CD4-positive, alpha-beta memory T cell (primary cell): Measurements from ENCODE around the gene ISM1. TPM values are rescaled to one million over a fixed set of nuclear protein-coding genes. Genes with fewer than 3 reads are reported as not detected.

ENCODE experiments used
- CTCF ChIA-PET: fragments of 350-600 bp; sonication (Branson Sonifier 250); formaldehyde crosslinking; loops from one replicate; lab custom pipeline; 2021; ENCODE audit warnings: inconsistent platforms; ENCODE audit not compliant: partially characterized antibody; lab: Charles Lee
- POLR2A ChIA-PET: fragments of 350-600 bp; sonication (Branson Sonifier 250); formaldehyde crosslinking; loops from one replicate; lab custom pipeline; 2021; ENCODE audit not compliant: partially characterized antibody; lab: Charles Lee
- DNase-seq, 5 donors: peaks; one replicate each; pipeline versions ENCODE4 v3.0.0 to v3.0.0-alpha.2; 2020 to 2022; ENCODE audit warnings: mixed read lengths in 1 of 5
- H3K27ac ChIP-seq: one replicate; pipeline ENCODE4 v1.7.0; 2013; ENCODE audit warnings: low read depth, low read length
- H3K27me3 ChIP-seq: 2 replicates; pipeline ENCODE4 v1.7.0; 2013; ENCODE audit warnings: mild to moderate bottlenecking, low read length, moderate library complexity; ENCODE audit not compliant: insufficient read depth
- H3K36me3 ChIP-seq: 2 replicates; pipeline ENCODE4 v1.7.0; 2013; ENCODE audit warnings: mild to moderate bottlenecking, low read length, moderate library complexity; ENCODE audit not compliant: insufficient read depth
- H3K4me1 ChIP-seq: 2 replicates; pipeline ENCODE4 v1.7.0; 2013; ENCODE audit warnings: mild to moderate bottlenecking, low read length, moderate library complexity; ENCODE audit not compliant: insufficient read depth
- H3K4me3 ChIP-seq, 2 donors: one replicate each; pipeline ENCODE4 v1.7.0; 2013; ENCODE audit warnings: low read length in 2 of 2, mild to moderate bottlenecking in 1 of 2
- H3K9me3 ChIP-seq, 2 donors: one replicate each; pipeline ENCODE4 v1.7.0; 2013; ENCODE audit warnings: low read length in 2 of 2, control low read depth in 1 of 2; ENCODE audit not compliant: control insufficient read depth in 1 of 2
- H3K27ac Mint-ChIP-seq, 7 donors: one replicate each; pipeline ENCODE4 v1.8.0; 2020 to 2021; ENCODE audit warnings: mixed read lengths in 7 of 7, mild to moderate bottlenecking in 6 of 7, inconsistent platforms in 3 of 7, moderate library complexity in 3 of 7
- H3K27me3 Mint-ChIP-seq, 2 donors: one replicate each; pipeline ENCODE4 v1.8.0; 2020 to 2021; ENCODE audit warnings: mixed read lengths in 2 of 2
- H3K36me3 Mint-ChIP-seq, 2 donors: one replicate each; pipeline ENCODE4 v1.8.0; 2020 to 2021; ENCODE audit warnings: mixed read lengths in 2 of 2, inconsistent platforms in 1 of 2, mild to moderate bottlenecking in 1 of 2
- H3K4me1 Mint-ChIP-seq, 4 donors: one replicate each; pipeline ENCODE4 v1.8.0; 2020 to 2021; ENCODE audit warnings: mixed read lengths in 4 of 4, mild to moderate bottlenecking in 1 of 4
- H3K4me3 Mint-ChIP-seq, 8 donors: one replicate each; pipeline ENCODE4 v1.8.0; 2020 to 2021; ENCODE audit warnings: mixed read lengths in 8 of 8, mild to moderate bottlenecking in 7 of 8, moderate library complexity in 6 of 8, inconsistent platforms in 3 of 8
- H3K9me3 Mint-ChIP-seq, 8 donors: one replicate each; pipeline ENCODE4 v1.8.0; 2020 to 2021; ENCODE audit warnings: mixed read lengths in 8 of 8, mild to moderate bottlenecking in 5 of 8, inconsistent platforms in 3 of 8, moderate library complexity in 1 of 8
- intact Hi-C: fragments of 100-400 bp; cut with micrococcal nuclease; formaldehyde crosslinking; loops from one replicate; pipeline ENCODE4 v1.15.1; 2023
- polyA plus RNA-seq, 2 donors: library from polyadenylated mRNA; unstranded; fragments of 300-500 nt; fragmentation: Illumina TruSeq; gene quantifications; one replicate each; pipeline ENCODE4 v1.2.3, GENCODE V29; 2021
- total RNA-seq, 2 experiments: library from RNA; stranded (reverse); gene quantifications; one replicate each; pipeline ENCODE4 v1.2.3, GENCODE V29; 2021

Gene ISM1
- total and polyA plus RNA-seq, 4 experiments from 2014 or later: 2.5 to 7.7 (median 4.0) TPM

DNA sequence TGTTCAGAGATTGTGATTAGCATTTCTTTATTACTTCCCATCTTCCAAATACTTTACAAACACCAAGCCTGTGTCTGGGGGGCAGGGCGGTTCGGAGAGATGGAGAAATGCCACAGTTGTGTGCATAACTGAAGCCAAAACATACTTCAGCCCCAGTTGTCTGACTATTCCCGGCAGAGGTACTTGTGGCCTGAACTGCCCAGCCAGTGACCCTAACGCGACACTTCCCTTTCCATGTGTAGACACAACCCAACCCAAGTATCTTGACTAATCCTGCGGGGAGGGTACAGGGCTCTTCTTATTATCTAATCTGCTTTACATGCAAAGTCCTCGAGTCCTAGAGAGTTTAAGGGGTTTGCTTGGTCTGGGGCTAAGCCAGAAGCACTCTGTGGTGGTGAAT, 46.2 kb downstream of the ISM1 start:
- Histone ChIP-seq H3K9me3 (no peaks in the 10 kb centered on the region), H3K27ac (no peak overlapping the region), H3K27me3 (no peaks in the 10 kb centered on the region), H3K4me1 (no peaks in the 10 kb centered on the region), H3K4me3 (no peak overlapping the region), H3K36me3 (no peaks in the 10 kb centered on the region)
- intact Hi-C loops: loop anchor here (10.0 kb wide), 1 partner anchor 278 kb away; no protein-coding TSS in a partner anchor
- Mint-ChIP-seq H3K4me1 (peaks cover 2 to 5% (median 5%) of the 10 kb centered on the region in 4 donors), H3K36me3 (peaks cover 18% of the 10 kb centered on the region in 2 donors), H3K27me3 (peaks cover 0 to 2% of the 10 kb centered on the region in 2 donors), H3K9me3 (peaks cover 0 to 3% (median 0%) of the 10 kb centered on the region in 8 donors), H3K4me3 (no peak overlapping the region), H3K27ac (no peak overlapping the region)
- DNase-seq: no peak
- POLR2A ChIA-PET: no interaction called here
- CTCF ChIA-PET: interaction anchor here (1.6 kb wide), 1 partner anchor 46 kb away, joined by 5 read pairs; no protein-coding TSS in a partner anchor

DNA sequence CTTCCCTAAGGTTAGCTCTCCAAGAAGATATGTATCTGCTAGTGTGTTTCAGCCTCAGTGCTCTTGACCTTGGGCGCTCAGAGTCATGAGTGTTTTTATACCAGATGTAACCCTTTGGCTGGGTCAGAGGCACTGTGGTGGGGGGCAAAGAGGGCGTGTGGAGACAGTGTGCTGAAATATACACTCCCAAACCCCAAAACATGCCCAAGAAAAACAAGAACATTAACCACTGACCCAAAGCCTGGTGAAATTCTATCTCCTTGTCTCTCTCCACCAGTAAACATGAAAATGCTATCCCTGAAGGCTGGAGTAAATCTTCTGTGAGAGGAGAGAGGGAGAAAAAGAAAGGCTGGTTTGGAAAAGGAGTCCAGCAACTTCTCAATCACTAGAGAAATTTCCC, 47.9 kb downstream of the ISM1 start:
- no peaks in the 10 kb centered on the region for H3K9me3 ChIP-seq
- no peaks in the 10 kb centered on the region for H3K4me1 ChIP-seq
- no peak for DNase-seq
- no peaks in the 10 kb centered on the region for H3K36me3 ChIP-seq
- Mint-ChIP-seq H3K36me3 (peaks cover 22 to 24% of the 10 kb centered on the region in 2 donors), H3K4me1 (peaks cover 0 to 2% (median 0%) of the 10 kb centered on the region in 4 donors), H3K27ac (no peak overlapping the region), H3K27me3 (peaks cover 0 to 2% of the 10 kb centered on the region in 2 donors), H3K9me3 (peaks cover 0 to 3% (median 0%) of the 10 kb centered on the region in 8 donors), H3K4me3 (no peak overlapping the region)
- H3K27me3 ChIP-seq: no peaks in the 10 kb centered on the region
- intact Hi-C loops: loop anchor here (10.0 kb wide), 1 partner anchor 276 kb away; no protein-coding TSS in a partner anchor
- H3K27ac ChIP-seq: no peak overlapping the region
- POLR2A ChIA-PET: no interaction called here
- CTCF ChIA-PET: interaction anchor here (0.8 kb wide), 1 partner anchor 34 kb away, joined by 3 read pairs; no protein-coding TSS in a partner anchor
- H3K4me3 ChIP-seq: no peak overlapping the region

DNA sequence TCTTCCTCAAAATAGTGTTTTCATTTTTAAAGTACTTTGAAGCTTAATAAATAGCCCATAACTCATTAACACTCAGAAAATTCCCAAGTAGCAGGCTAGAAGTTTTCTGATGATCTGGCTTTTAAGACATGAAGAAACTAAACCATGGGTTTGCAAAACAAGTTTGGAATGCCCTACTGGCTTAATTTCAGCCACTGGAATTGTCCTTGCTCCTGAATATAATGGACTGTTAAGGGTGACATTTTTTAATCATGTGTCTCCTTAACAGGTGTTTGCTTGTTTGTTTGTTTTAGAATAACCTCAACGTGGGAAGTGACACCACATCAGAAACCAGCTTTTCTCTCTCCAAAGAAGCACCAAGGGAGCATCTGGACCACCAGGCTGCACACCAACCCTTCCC, 49.1 kb downstream of the ISM1 start:
- no peaks in the 10 kb centered on the region for H3K4me1 ChIP-seq
- no peak for DNase-seq
- ChIA-PET CTCF (interaction anchor here (0.9 to 1.7 kb wide), 3 partner anchors 9 to 151 kb away, joined by 3 to 4 read pairs (median 3); no protein-coding TSS in a partner anchor), POLR2A (no interaction called here)
- Mint-ChIP-seq H3K36me3 (peaks cover 22 to 24% of the 10 kb centered on the region in 2 donors), H3K9me3 (peaks cover 0 to 3% (median 0%) of the 10 kb centered on the region in 8 donors), H3K27me3 (peaks cover 0 to 2% of the 10 kb centered on the region in 2 donors), H3K27ac (no peak overlapping the region), H3K4me1 (peaks cover 0 to 2% (median 0%) of the 10 kb centered on the region in 4 donors), H3K4me3 (no peak overlapping the region)
- intact Hi-C loops: no loop called here
- no peaks in the 10 kb centered on the region for H3K27me3 ChIP-seq
- no peaks in the 10 kb centered on the region for H3K9me3 ChIP-seq
- H3K4me3 ChIP-seq: no peak overlapping the region
- no peaks in the 10 kb centered on the region for H3K36me3 ChIP-seq
- no peak overlapping the region for H3K27ac ChIP-seq

DNA sequence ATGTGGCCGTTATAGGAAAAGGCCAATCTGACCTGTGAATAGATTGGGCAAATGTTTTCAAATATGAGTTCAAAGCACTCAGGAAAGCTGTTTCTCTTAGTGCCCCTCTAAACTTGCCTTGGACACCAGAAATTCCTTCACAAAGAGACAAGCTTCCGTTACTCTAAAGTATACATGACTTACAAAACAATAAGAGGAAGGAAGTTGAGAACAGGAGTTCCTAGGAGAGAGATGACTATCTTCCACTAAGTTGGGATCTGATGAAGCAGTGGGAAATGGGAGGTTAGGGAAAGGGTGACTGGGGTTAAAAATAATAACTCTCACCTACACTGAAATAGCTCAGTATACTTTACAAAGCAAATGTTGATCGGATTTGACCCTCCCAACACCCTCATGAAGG, 50.0 kb downstream of the ISM1 start:
- POLR2A ChIA-PET: no interaction called here

DNA sequence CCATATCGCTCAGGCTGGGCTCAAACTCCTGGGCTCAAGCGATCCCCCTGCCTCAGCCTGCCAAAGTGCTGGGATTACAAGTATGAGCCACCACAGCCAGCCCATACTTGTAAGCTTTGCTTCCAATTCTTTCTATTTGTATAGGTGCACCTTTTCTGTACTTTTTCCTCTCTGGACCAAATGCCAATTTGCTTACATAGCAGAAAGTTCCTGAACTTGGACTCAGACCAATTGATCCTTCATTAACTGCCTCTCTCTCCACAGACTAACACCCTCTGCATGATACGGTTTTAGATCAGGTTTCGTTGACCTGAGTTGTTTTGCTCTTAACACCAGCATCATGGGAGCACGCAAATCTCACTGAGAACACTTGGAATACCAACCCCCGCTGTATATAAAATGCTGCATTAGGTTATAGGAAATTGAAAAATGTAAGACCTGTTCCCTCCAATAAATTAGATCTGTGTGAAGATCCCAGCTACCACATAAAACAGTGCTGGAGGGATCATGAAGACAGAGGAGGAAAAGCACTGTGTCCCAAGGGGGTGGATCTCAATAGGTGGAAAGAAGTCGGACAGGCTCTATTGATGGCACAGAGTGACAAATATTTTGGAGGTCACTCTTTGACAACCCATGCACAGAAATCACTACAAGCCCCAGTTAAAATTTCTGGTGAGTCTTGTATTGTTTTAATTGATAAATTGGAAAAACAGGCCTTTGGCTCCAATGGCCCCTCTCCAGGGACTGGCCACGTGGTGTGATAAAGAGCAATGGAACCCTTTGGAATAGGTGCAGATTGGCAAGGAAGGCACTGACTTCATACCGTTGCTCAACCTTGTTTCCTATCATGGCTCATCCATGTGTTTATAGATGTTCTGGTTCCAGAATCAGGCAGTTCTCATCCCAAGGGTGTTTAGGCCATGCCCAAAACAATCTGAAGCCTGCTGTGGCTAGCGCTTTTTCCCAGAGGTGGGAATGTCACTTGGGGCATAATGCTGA, 51.2 kb downstream of the ISM1 start:
- DNase-seq: no peak
- peaks cover 0 to 2% of the 10 kb centered on the region in 2 donors for H3K27me3 Mint-ChIP-seq
- peaks cover 30 to 40% of the 10 kb centered on the region in 2 donors for H3K36me3 Mint-ChIP-seq
- H3K36me3 ChIP-seq: no peaks in the 10 kb centered on the region
- H3K27me3 ChIP-seq: no peaks in the 10 kb centered on the region
- peaks cover 0 to 2% (median 0%) of the 10 kb centered on the region in 4 donors for H3K4me1 Mint-ChIP-seq
- no peaks in the 10 kb centered on the region for H3K9me3 ChIP-seq
- no peak overlapping the region for H3K27ac ChIP-seq
- H3K4me3 ChIP-seq: no peak overlapping the region
- peaks cover 0 to 3% (median 0%) of the 10 kb centered on the region in 8 donors for H3K9me3 Mint-ChIP-seq
- H3K4me3 Mint-ChIP-seq: no peak overlapping the region
- ChIA-PET CTCF (interaction anchor here (2.0 kb wide), 1 partner anchor 10 kb away, joined by 5 read pairs; no protein-coding TSS in a partner anchor), POLR2A (no interaction called here)
- H3K4me1 ChIP-seq: no peaks in the 10 kb centered on the region
- H3K27ac Mint-ChIP-seq: peak overlapping the region in 1 of 7 donors; percentile 12
- intact Hi-C loops: no loop called here

More for the DNA sequence above, 50.0 kb downstream of the ISM1 start:
- H3K4me3 ChIP-seq: no peak overlapping the region
- Mint-ChIP-seq H3K4me3 (no peak overlapping the region), H3K27me3 (peaks cover 0 to 2% of the 10 kb centered on the region in 2 donors), H3K27ac (no peak overlapping the region), H3K36me3 (peaks cover 22 to 31% of the 10 kb centered on the region in 2 donors), H3K9me3 (peaks cover 0 to 3% (median 0%) of the 10 kb centered on the region in 8 donors), H3K4me1 (peaks cover 0 to 2% (median 0%) of the 10 kb centered on the region in 4 donors)
- no peaks in the 10 kb centered on the region for H3K27me3 ChIP-seq
- no peak for DNase-seq
- no peaks in the 10 kb centered on the region for H3K9me3 ChIP-seq
- H3K4me1 ChIP-seq: no peaks in the 10 kb centered on the region
- no peaks in the 10 kb centered on the region for H3K36me3 ChIP-seq
- intact Hi-C loops: no loop called here
- CTCF ChIA-PET: interaction anchor here (1.4 to 2.0 kb wide), 3 partner anchors 9 to 152 kb away, joined by 3 to 5 read pairs (median 4); no protein-coding TSS in a partner anchor
- H3K27ac ChIP-seq: no peak overlapping the region

DNA sequence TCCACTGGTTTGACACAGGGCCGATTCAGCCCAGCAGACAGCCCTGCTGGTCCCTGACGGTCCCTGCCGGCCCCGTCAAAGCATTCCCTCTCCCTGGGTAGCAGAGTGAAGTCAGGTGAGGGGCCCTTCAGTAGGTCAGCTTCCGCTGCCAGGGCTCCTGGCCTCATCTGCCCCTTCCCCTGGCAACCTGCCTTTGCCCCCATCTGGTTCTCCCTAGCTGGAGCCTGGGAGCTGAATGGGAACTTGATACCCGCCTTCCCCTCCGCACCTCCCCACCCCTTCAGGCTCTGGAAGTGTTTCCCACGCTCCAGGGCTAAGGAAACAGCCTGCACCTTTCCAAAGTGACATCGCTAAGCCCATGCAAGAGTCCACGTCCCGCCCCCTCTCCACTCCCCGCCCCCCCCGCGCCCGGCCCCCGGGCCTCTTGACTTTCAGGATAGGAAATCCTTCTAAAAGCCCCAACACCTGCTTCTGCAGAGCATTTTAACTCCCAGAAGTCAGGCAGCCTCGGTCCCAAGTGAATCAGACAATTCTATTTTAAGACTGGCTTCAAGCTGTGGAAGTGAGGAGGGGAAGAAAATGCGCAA, 53.3 kb downstream of the ISM1 start:
- Histone ChIP-seq H3K27me3 (no peaks in the 10 kb centered on the region), H3K9me3 (no peaks in the 10 kb centered on the region), H3K4me3 (no peak overlapping the region), H3K36me3 (no peaks in the 10 kb centered on the region), H3K27ac (no peak overlapping the region), H3K4me1 (no peaks in the 10 kb centered on the region)
- H3K4me3 Mint-ChIP-seq: no peak overlapping the region
- ChIA-PET CTCF (no interaction called here), POLR2A (no interaction called here)
- peaks cover 0 to 2% (median 0%) of the 10 kb centered on the region in 4 donors for H3K4me1 Mint-ChIP-seq
- H3K36me3 Mint-ChIP-seq: peaks cover 31 to 52% of the 10 kb centered on the region in 2 donors
- DNase-seq: no peak
- no peaks in the 10 kb centered on the region for H3K9me3 Mint-ChIP-seq
- peaks cover 0 to 2% of the 10 kb centered on the region in 2 donors for H3K27me3 Mint-ChIP-seq
- intact Hi-C loops: no loop called here
- H3K27ac Mint-ChIP-seq: no peak overlapping the region
